Adrenal gland (tissue), 12 donors: Measurements from ENCODE around the gene METTL24. TPM values are rescaled to one million over a fixed set of nuclear protein-coding genes. Genes with fewer than 3 reads are reported as not detected.

Source experiments
- DNase-seq, 7 donors: peaks; one replicate each; pipeline ENCODE4 v3.0.0-alpha.2; 2019 to 2020
- H3K27ac ChIP-seq, 5 donors: fragments of 200-600 bp; sonication (generic) in 4 of 5; 1 replicate in 3 of 5; 2 replicates in 2 of 5; pipeline versions ENCODE4 v1.5.1 to v1.8.0; 2016 to 2020; ENCODE audit warnings: mild to moderate bottlenecking in 1 of 5
- H3K27me3 ChIP-seq: fragments of 200-600 bp; 2 replicates; pipeline ENCODE4 v1.8.0; 2021
- H3K36me3 ChIP-seq, 2 donors: fragments of 200-600 bp; replicated peaks in 1 of 2; 1 replicate in 1 of 2; 2 replicates in 1 of 2; pipeline versions ENCODE4 v1.5.1 to v1.8.0; 2018 to 2022
- H3K4me1 ChIP-seq, 2 donors: fragments of 200-600 bp; replicated peaks in 1 of 2; 1 replicate in 1 of 2; 2 replicates in 1 of 2; pipeline versions ENCODE4 v1.5.1 to v1.8.0; 2018 to 2021
- H3K4me3 ChIP-seq, 4 donors: fragments of 200-600 bp; sonication (generic) in 3 of 4; one replicate each; pipeline ENCODE4 v1.5.1; 2016 to 2018
- H3K9me3 ChIP-seq, 3 donors: fragments of 200-600 bp; sonication (generic) in 1 of 3; replicated peaks in 1 of 3; 1 replicate in 2 of 3; 2 replicates in 1 of 3; pipeline versions ENCODE4 v1.5.1 to v1.8.0; 2016 to 2021
- POLR2A ChIP-seq, 2 donors: fragments of 450-650 bp; IDR thresholded peaks; one replicate each; pipeline ENCODE4 v1.6.1; 2017; ENCODE audit warnings: antibody characterized with exemption in 2 of 2, mild to moderate bottlenecking in 2 of 2, moderate library complexity in 1 of 2
- WGBS, 4 donors: extraction: QIAGEN DNeasy Blood & Tissue Kit in 2 of 4; methylation state at CpG; one replicate each; pipeline versions ENCODE4 v1.1.5 to v1.1.7; 2013 to 2017; 5-methylcytosine and 5-hydroxymethylcytosine counted together
- intact Hi-C, 2 donors: fragments of 100-400 bp; cut with DNase I; formaldehyde crosslinking; loops; one replicate each; pipeline versions ENCODE4 v1.14.1 to v1.15.0; 2022 to 2023
- polyA plus RNA-seq, 3 donors: library from polyadenylated mRNA; stranded (reverse); fragments of 200-250 nt in 2 of 3; fragments of 350-450 nt in 1 of 3; fragmentation: Illumina TruSeq in 1 of 3; extraction: RNeasy Lipid Tissue Mini Kit (QIAGEN cat#74804) in 1 of 3; gene quantifications; one replicate each; pipeline ENCODE4 v1.2.3, GENCODE V29; 2013 to 2014
- total RNA-seq, 9 donors: library from RNA; depleted of rRNA in 4 of 9; stranded (reverse); fragments of >200 nt in 4 of 9; fragments of 120-200 nt in 1 of 9; fragmentation: NEBNext Ultra II Directional in 1 of 9; extraction: Animal tissue kit (Norgen Biotek cat#: 25700) in 1 of 9; gene quantifications; one replicate each; pipeline versions ENCODE4 v1.1.0 to v1.2.4, GENCODE V29; 2013 to 2023
- TF ChIP-seq, protein P1 (sequence below), 6 experiments: fragments of 450-650 bp in 4 of 6; fragments of 200-600 bp in 2 of 6; sonication (generic) in 1 of 6; IDR thresholded peaks; 1 replicate in 5 of 6; 2 replicates in 1 of 6; pipeline versions ENCODE4 v1.5.1 to v1.8.0; 2016 to 2021; ENCODE audit warnings: antibody characterized with exemption in 6 of 6, mild to moderate bottlenecking in 2 of 6, moderate library complexity in 1 of 6
- donor health status: healthy with polysubstance abuse.
- donor health status: Bipolar disorder and iron deficiency.
- donor health status: DM: yes; HTN: yes; CAD: no.
- donor health status: DM: no; HTN: no; CAD: no.
- donor health status: DM: no; HTN: no; CAD: no.
- donor health status: DM: yes; HTN: yes; CAD: no.

Gene METTL24
- total and polyA plus RNA-seq, 12 donors = 0.20 to 5.0 (median 1.8) TPM; not detected in 1

GRCh38 chr6:110298916-110299315 is 59.2 kb downstream of the METTL24 start:
- no peak for DNase-seq
- H3K27ac ChIP-seq = no peak overlapping the region
- WGBS, 4 donors = 87 to 92% (median 87%) methylated on average over 5 of the region's 5 CpGs
- no peak overlapping the region for H3K4me3 ChIP-seq
- intact Hi-C loops = no loop called here
- no peaks in the 10 kb centered on the region for H3K27me3 ChIP-seq
- H3K9me3 ChIP-seq = no peaks in the 10 kb centered on the region
- no peak for TF ChIP-seq POLR2A (IDR thresholded peaks at IDR 0.05)
- TF ChIP-seq, protein P1, sequence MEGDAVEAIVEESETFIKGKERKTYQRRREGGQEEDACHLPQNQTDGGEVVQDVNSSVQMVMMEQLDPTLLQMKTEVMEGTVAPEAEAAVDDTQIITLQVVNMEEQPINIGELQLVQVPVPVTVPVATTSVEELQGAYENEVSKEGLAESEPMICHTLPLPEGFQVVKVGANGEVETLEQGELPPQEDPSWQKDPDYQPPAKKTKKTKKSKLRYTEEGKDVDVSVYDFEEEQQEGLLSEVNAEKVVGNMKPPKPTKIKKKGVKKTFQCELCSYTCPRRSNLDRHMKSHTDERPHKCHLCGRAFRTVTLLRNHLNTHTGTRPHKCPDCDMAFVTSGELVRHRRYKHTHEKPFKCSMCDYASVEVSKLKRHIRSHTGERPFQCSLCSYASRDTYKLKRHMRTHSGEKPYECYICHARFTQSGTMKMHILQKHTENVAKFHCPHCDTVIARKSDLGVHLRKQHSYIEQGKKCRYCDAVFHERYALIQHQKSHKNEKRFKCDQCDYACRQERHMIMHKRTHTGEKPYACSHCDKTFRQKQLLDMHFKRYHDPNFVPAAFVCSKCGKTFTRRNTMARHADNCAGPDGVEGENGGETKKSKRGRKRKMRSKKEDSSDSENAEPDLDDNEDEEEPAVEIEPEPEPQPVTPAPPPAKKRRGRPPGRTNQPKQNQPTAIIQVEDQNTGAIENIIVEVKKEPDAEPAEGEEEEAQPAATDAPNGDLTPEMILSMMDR (IDR thresholded peaks at IDR 0.05) = no peak
- H3K36me3 ChIP-seq = no peaks in the 10 kb centered on the region
- H3K4me1 ChIP-seq = no peaks in the 10 kb centered on the region

DNA sequence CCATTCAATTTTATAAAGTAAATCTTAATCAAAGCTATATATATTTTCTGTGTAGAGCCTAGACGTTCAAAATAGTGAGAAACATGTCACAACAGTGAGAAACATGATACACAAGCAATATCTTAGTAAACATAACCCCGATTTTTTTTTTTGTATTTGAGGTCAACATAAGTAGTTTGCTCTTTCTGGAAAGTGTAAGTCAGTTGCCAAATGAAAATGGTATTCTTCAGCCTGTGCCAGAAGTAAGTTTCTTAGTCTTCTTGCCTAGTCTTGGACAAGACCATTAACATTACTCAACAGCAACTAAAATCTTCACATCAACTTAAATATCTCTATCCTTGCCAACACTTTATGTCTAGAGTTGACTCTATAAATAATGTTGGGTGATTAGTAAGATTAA is 59.7 kb downstream of the METTL24 start:
- no peak overlapping the region for H3K27ac ChIP-seq
- H3K4me1 ChIP-seq = no peaks in the 10 kb centered on the region
- no peak for DNase-seq
- H3K27me3 ChIP-seq = no peaks in the 10 kb centered on the region
- intact Hi-C loops = no loop called here
- TF ChIP-seq POLR2A (IDR thresholded peaks at IDR 0.05) = no peak
- TF ChIP-seq, protein P1 (IDR thresholded peaks at IDR 0.05) = no peak
- no peak overlapping the region for H3K4me3 ChIP-seq
- 51 to 73% (median 59%) methylated on average over 2 of the region's 2 CpGs for WGBS, 4 donors
- no peaks in the 10 kb centered on the region for H3K9me3 ChIP-seq
- H3K36me3 ChIP-seq = no peaks in the 10 kb centered on the region

DNA sequence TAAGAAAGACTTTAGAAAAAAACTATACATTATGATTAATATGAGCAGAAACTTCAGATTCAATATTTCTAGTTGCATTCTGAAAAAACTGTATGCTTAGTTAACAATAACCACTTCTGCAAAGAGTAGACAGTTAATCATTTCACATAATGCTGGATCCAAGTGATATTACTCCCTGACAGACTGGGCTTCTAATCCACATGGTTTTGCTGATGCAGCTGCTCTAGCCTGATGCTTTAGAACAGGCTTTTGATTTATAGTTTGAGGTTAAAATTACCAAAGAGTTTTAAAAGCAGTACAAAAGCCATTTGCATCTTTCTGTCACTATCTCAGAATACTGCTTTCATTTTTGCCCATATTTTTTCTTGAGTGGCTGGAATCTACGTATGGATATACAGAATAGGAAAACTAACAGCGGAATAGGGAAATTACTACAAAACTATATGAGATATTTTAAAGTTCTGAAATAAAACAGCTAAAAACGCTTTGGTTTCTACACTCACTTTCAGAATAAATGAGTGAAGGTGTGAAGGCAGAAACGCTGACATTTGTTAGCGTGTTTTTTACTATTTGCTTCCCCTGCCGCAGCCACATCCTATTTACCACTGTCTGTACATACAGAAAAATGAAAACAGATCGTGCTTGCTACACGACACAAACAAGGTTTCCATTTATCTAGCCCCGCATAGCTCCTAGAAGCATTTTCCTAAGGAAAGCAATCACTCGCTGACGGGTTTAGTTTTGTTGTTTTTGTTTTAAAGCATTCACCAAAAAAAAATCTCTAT is 61.7 kb downstream of the METTL24 start:
- H3K27me3 ChIP-seq = no peaks in the 10 kb centered on the region
- peak overlapping the region in 1 of 4 donors; percentile 22 for H3K4me3 ChIP-seq
- TF ChIP-seq, protein P1 (IDR thresholded peaks at IDR 0.05) = no peak
- no peak for TF ChIP-seq POLR2A (IDR thresholded peaks at IDR 0.05)
- no peak for DNase-seq
- H3K27ac ChIP-seq = no peak overlapping the region
- no peaks in the 10 kb centered on the region for H3K4me1 ChIP-seq
- intact Hi-C loops = no loop called here
- 59 to 69% (median 68%) methylated on average over 11 of the region's 11 CpGs for WGBS, 4 donors
- H3K9me3 ChIP-seq = no peaks in the 10 kb centered on the region
- no peaks in the 10 kb centered on the region for H3K36me3 ChIP-seq

DNA sequence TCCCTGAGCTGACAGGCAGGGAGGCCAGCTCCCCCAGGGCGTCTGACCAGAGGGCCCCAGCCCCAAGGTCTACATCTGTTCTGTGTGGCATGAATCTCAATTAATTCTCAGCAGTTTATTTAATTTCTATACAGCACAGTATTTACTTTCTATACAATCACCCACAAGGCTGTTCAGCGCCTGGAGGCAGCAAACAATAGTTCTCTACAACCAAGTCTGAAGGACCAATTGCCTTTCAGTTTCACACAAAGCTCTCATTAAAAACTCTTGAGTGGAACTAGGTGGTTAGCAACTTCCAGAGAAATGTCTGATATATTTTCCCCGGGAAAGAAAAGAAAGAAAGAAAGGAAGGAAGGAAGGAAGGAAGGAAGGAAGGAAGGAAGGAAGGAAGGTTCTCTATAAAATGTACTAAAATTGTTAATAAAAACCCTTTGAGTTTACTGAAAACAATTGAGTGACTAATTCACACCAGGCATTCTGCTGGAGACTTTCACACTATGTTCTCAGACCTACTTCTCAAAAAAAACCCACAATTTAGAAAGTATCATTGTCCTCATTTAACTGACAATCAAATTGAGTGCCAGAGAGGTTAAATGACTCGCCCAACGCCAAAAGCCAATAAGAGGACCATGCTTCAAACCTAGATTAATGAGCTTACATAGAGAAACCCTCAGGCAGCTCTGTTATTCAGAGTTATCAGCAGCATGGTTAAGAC is 62.5 kb downstream of the METTL24 start:
- Histone ChIP-seq H3K9me3 (no peaks in the 10 kb centered on the region), H3K4me3 (no peak overlapping the region), H3K36me3 (no peaks in the 10 kb centered on the region), H3K4me1 (no peaks in the 10 kb centered on the region), H3K27ac (no peak overlapping the region), H3K27me3 (no peaks in the 10 kb centered on the region)
- no peak for DNase-seq
- intact Hi-C loops = no loop called here
- WGBS, 4 donors = 53 to 65% (median 58%) methylated on average over 5 of the region's 5 CpGs
- TF ChIP-seq, protein P1 (IDR thresholded peaks at IDR 0.05) = no peak
- TF ChIP-seq POLR2A (IDR thresholded peaks at IDR 0.05) = no peak
